NT2/D1 (cell line): ENCODE measurements around the gene EPHA5.

ENCODE experiments used
- DNase-seq: peaks from one replicate; pipeline ENCODE4 v3.0.0-alpha.2; 2011; ENCODE audit warnings: low read depth, low spot score
- H3K27me3 ChIP-seq: 2 replicates; pipeline ENCODE4 v1.6.0; 2011; ENCODE audit warnings: mild to moderate bottlenecking; ENCODE audit not compliant: insufficient read length, insufficient read depth
- H3K36me3 ChIP-seq: 2 replicates; pipeline ENCODE4 v1.6.1; 2011; ENCODE audit warnings: mild to moderate bottlenecking, low read length, mixed read lengths; ENCODE audit not compliant: insufficient read depth, insufficient read length
- H3K4me1 ChIP-seq: 2 replicates; pipeline ENCODE4 v1.5.1; 2011; ENCODE audit not compliant: insufficient read depth, insufficient read length
- H3K4me3 ChIP-seq: 2 replicates; pipeline ENCODE4 v1.5.1; 2011; ENCODE audit warnings: low read depth; ENCODE audit not compliant: insufficient read length
- H3K9ac ChIP-seq: 2 replicates; pipeline ENCODE4 v1.6.0; 2011; ENCODE audit warnings: low read depth; ENCODE audit not compliant: insufficient read length
- H3K9me3 ChIP-seq: 2 replicates; pipeline ENCODE4 v1.5.1; 2011; ENCODE audit warnings: mild to moderate bottlenecking, low read length; ENCODE audit not compliant: insufficient read depth
- SUZ12 ChIP-seq: IDR thresholded peaks from 2 replicates; pipeline ENCODE4 v1.6.1; 2011; ENCODE audit not compliant: insufficient read length, insufficient read depth; ENCODE audit errors: extremely low read depth
- YY1 ChIP-seq: IDR thresholded peaks from 2 replicates; pipeline ENCODE4 v1.6.1; 2011; ENCODE audit not compliant: insufficient read length, insufficient read depth
- ZNF274 ChIP-seq: IDR thresholded peaks from 2 replicates; pipeline ENCODE4 v1.6.1; 2011; ENCODE audit warnings: mild to moderate bottlenecking, low read depth, low read length

The EPHA5 gene

GRCh38 chr4:65589331-65589730 is 81.0 kb downstream of the EPHA5 start:
- Histone ChIP-seq H3K9me3 (no peaks in the 10 kb centered on the region), H3K4me3 (no peak overlapping the region), H3K27me3 (no peaks in the 10 kb centered on the region), H3K9ac (no peak overlapping the region), H3K4me1 (no peaks in the 10 kb centered on the region), H3K36me3 (no peaks in the 10 kb centered on the region)
- no peak for DNase-seq
- no peak for TF ChIP-seq YY1
- TF ChIP-seq ZNF274, result no peak
- TF ChIP-seq SUZ12, result no peak

GRCh38 chr4:65580551-65580950 is 89.7 kb downstream of the EPHA5 start:
- Histone ChIP-seq H3K9me3 (no peaks in the 10 kb centered on the region), H3K9ac (no peak overlapping the region), H3K27me3 (no peaks in the 10 kb centered on the region), H3K4me3 (no peak overlapping the region), H3K4me1 (no peaks in the 10 kb centered on the region), H3K36me3 (no peaks in the 10 kb centered on the region)
- DNase-seq, result no peak
- no peak for TF ChIP-seq SUZ12
- TF ChIP-seq ZNF274, result no peak
- TF ChIP-seq YY1, result no peak

GRCh38 chr4:65566473-65566872 is 103.8 kb downstream of the EPHA5 start:
- Histone ChIP-seq H3K4me3 (no peak overlapping the region), H3K4me1 (no peaks in the 10 kb centered on the region), H3K9ac (no peak overlapping the region), H3K36me3 (no peaks in the 10 kb centered on the region), H3K27me3 (no peaks in the 10 kb centered on the region), H3K9me3 (no peaks in the 10 kb centered on the region)
- no peak for DNase-seq
- TF ChIP-seq SUZ12 (no peak), YY1 (no peak)

GRCh38 chr4:65561164-65561563 is 109.1 kb downstream of the EPHA5 start:
- Histone ChIP-seq H3K9ac (no peak overlapping the region), H3K4me1 (no peaks in the 10 kb centered on the region), H3K27me3 (no peaks in the 10 kb centered on the region), H3K36me3 (no peaks in the 10 kb centered on the region), H3K9me3 (no peaks in the 10 kb centered on the region), H3K4me3 (no peak overlapping the region)
- TF ChIP-seq YY1 (no peak), ZNF274 (no peak), SUZ12 (no peak)
- DNase-seq, result no peak

- H3K9me3 ChIP-seq, result no peaks in the 10 kb centered on the region
- H3K4me3 ChIP-seq, result no peak overlapping the region
These were observed 111.0 kb downstream of the EPHA5 start for GRCh38 chr4:65559270-65559669.

GRCh38 chr4:65552057-65552456 is 118.2 kb downstream of the EPHA5 start:
- H3K4me1 ChIP-seq, result no peaks in the 10 kb centered on the region
- TF ChIP-seq ZNF274 (no peak), SUZ12 (no peak), YY1 (no peak)
- H3K27me3 ChIP-seq, result no peaks in the 10 kb centered on the region
- DNase-seq, result no peak
- no peak overlapping the region for H3K9ac ChIP-seq
- H3K9me3 ChIP-seq, result no peaks in the 10 kb centered on the region
- no peak overlapping the region for H3K4me3 ChIP-seq
- H3K36me3 ChIP-seq, result no peaks in the 10 kb centered on the region

More at GRCh38 chr4:65559270-65559669, 111.0 kb downstream of the EPHA5 start:
- no peak for DNase-seq
- H3K27me3 ChIP-seq, result no peaks in the 10 kb centered on the region
- no peaks in the 10 kb centered on the region for H3K4me1 ChIP-seq
- H3K36me3 ChIP-seq, result no peaks in the 10 kb centered on the region
- TF ChIP-seq SUZ12 (no peak), ZNF274 (no peak), YY1 (no peak)
- no peak overlapping the region for H3K9ac ChIP-seq

- Histone ChIP-seq H3K4me3 (no peak overlapping the region), H3K9ac (no peak overlapping the region), H3K9me3 (no peaks in the 10 kb centered on the region), H3K4me1 (no peaks in the 10 kb centered on the region), H3K27me3 (no peaks in the 10 kb centered on the region), H3K36me3 (no peaks in the 10 kb centered on the region)
- DNase-seq, result no peak
- TF ChIP-seq ZNF274 (no peak), SUZ12 (no peak), YY1 (no peak)
These were observed 119.8 kb downstream of the EPHA5 start for GRCh38 chr4:65550500-65550899.

- DNase-seq, result no peak
- Histone ChIP-seq H3K9ac (no peak overlapping the region), H3K27me3 (no peaks in the 10 kb centered on the region), H3K36me3 (no peaks in the 10 kb centered on the region), H3K4me1 (no peaks in the 10 kb centered on the region), H3K4me3 (no peak overlapping the region), H3K9me3 (no peaks in the 10 kb centered on the region)
- TF ChIP-seq SUZ12, result no peak
- TF ChIP-seq ZNF274, result no peak
These were observed 123.3 kb downstream of the EPHA5 start for GRCh38 chr4:65546882-65547416.
